Omental fat pad (tissue), 4 donors: Measurements from ENCODE around the gene SPATA24. TPM values are rescaled to one million over a fixed set of nuclear protein-coding genes. Genes with fewer than 3 reads are reported as not detected.

ENCODE experiments used
- ATAC-seq: fragments of 150-250 bp; one replicate; pipeline ENCODE4 v1.9.1; 2016; ENCODE audit warnings: mild to moderate bottlenecking, moderate library complexity; ENCODE audit not compliant: low FRiP score
- DNase-seq: peaks from one replicate; pipeline ENCODE4 v3.0.0-alpha.2; 2019; ENCODE audit warnings: low spot score
- CTCF ChIP-seq, 3 donors: fragments of 450-650 bp; IDR thresholded peaks; one replicate each; pipeline ENCODE4 v1.5.1; 2016 to 2017; ENCODE audit warnings: antibody characterized with exemption in 3 of 3, mild to moderate bottlenecking in 3 of 3, moderate library complexity in 2 of 3
- total RNA-seq, 4 donors: library from RNA; depleted of rRNA; stranded (reverse); fragments of >200 nt; gene quantifications; one replicate each; pipeline ENCODE4 v1.1.0, GENCODE V29; 2016

Gene SPATA24
- total RNA-seq, 4 donors from 2014 or later, result 1.8 to 3.3 (median 2.0) TPM

GRCh38 chr5:139402561-139403158 lies 1.2 kb downstream of the SPATA24 start:
- DNase-seq, result no peak
- TF ChIP-seq CTCF (IDR thresholded peaks at IDR 0.05), result no peak
- ATAC-seq, result no peak

GRCh38 chr5:139401546-139401945 lies 2.3 kb downstream of the SPATA24 start:
- no peak for TF ChIP-seq CTCF (IDR thresholded peaks at IDR 0.05)
- DNase-seq (no peak), ATAC-seq (no peak)

GRCh38 chr5:139399501-139400121 lies 4.3 kb downstream of the SPATA24 start:
- ATAC-seq (no peak), DNase-seq (no peak)
- TF ChIP-seq CTCF (IDR thresholded peaks at IDR 0.05), result no peak

GRCh38 chr5:139397921-139398320 lies 6.0 kb downstream of the SPATA24 start:
- no peak for DNase-seq

GRCh38 chr5:139396691-139397090 lies 7.2 kb downstream of the SPATA24 start:
- ATAC-seq (no peak), DNase-seq (no peak)
- no peak for TF ChIP-seq CTCF (IDR thresholded peaks at IDR 0.05)

More at GRCh38 chr5:139397921-139398320, 6.0 kb downstream of the SPATA24 start:
- no peak for ATAC-seq
- TF ChIP-seq CTCF (IDR thresholded peaks at IDR 0.05), result no peak

- no peak for DNase-seq
- ATAC-seq, result no peak
- TF ChIP-seq CTCF (IDR thresholded peaks at IDR 0.05), result no peak
Measured at GRCh38 chr5:139395844-139396640, 7.8 kb downstream of the SPATA24 start.
